Left lung (tissue), 10 donors: ENCODE data around the gene SYNE2. TPM values are rescaled to one million over a fixed set of nuclear protein-coding genes. Genes with fewer than 3 reads are reported as not detected.

Source experiments
- ATAC-seq: fragments of 200-7000 bp; cut with Tn5 transposase; one replicate; pipeline ENCODE4 v1.9.1; 2020; ENCODE audit warnings: moderate library complexity
- DNase-seq, 4 donors: peaks; one replicate each; pipeline ENCODE4 v3.0.0-alpha.2; 2013 to 2020
- H3K27ac ChIP-seq, 2 donors: fragments of 200-600 bp; sonication (generic) in 1 of 2; one replicate each; pipeline versions ENCODE4 v1.5.0 to v1.8.0; 2020 to 2021
- H3K27me3 ChIP-seq, 2 donors: fragments of 200-600 bp; sonication (generic) in 1 of 2; one replicate each; pipeline versions ENCODE4 v1.5.0 to v1.8.0; 2020 to 2021
- H3K36me3 ChIP-seq, 2 donors: fragments of 200-600 bp; sonication (generic) in 1 of 2; one replicate each; pipeline versions ENCODE4 v1.5.0 to v1.8.0; 2020 to 2021
- H3K4me1 ChIP-seq, 2 donors: fragments of 200-600 bp; one replicate each; pipeline ENCODE4 v1.8.0; 2021
- H3K4me3 ChIP-seq, 2 donors: fragments of 200-600 bp; sonication (generic) in 1 of 2; one replicate each; pipeline versions ENCODE4 v1.5.0 to v1.8.0; 2020 to 2021; ENCODE audit warnings: mild to moderate bottlenecking in 1 of 2
- H3K9me3 ChIP-seq, 2 donors: fragments of 200-600 bp; sonication (generic) in 1 of 2; one replicate each; pipeline versions ENCODE4 v1.5.0 to v1.8.0; 2020 to 2021
- CTCF ChIP-seq, 2 donors: fragments of 200-600 bp; sonication (generic) in 1 of 2; IDR thresholded peaks; one replicate each; pipeline versions ENCODE4 v1.5.0 to v1.8.0; 2021; ENCODE audit warnings: antibody characterized with exemption in 2 of 2
- intact Hi-C, 2 donors: fragments of 100-400 bp; cut with DNase I; formaldehyde crosslinking; loops; one replicate each; pipeline versions ENCODE4 v1.11.2 to v1.14.2; 2022
- polyA plus RNA-seq, 6 donors: library from polyadenylated mRNA; unstranded; fragments of 120-200 nt; gene quantifications; one replicate each; pipeline ENCODE4 v1.2.1, GENCODE V29; 2013; ENCODE audit not compliant: insufficient read length in 6 of 6
- total RNA-seq, 2 donors: library from RNA; stranded (reverse); fragmentation: NEBNext Ultra II Directional; extraction: Animal tissue kit (Norgen Biotek cat#: 25700); gene quantifications; one replicate each; pipeline ENCODE4 v1.2.1, GENCODE V29; 2021
- donor health status: DM: no; HTN: yes; CAD: no.
- donor health status: DM: no; HTN: no; CAD: no.

The SYNE2 gene
- total and polyA plus RNA-seq, 8 donors: 59.6 to 109 (median 88.5) TPM

- no peak overlapping the region for H3K27ac ChIP-seq
- no peaks in the 10 kb centered on the region for H3K4me1 ChIP-seq
- ATAC-seq (no peak), DNase-seq (no peak)
- TF ChIP-seq CTCF (IDR thresholded peaks at IDR 0.05): no peak
- peaks cover 0 to 54% of the 10 kb centered on the region in 2 donors for H3K36me3 ChIP-seq
- H3K27me3 ChIP-seq: no peaks in the 10 kb centered on the region
- no peaks in the 10 kb centered on the region for H3K9me3 ChIP-seq
- intact Hi-C loops: no loop called here
- no peak overlapping the region for H3K4me3 ChIP-seq
Observed at GRCh38 chr14:64080452-64080851, 227.6 kb downstream of the SYNE2 start.

GRCh38 chr14:64081174-64081746 lies 228.5 kb downstream of the SYNE2 start:
- TF ChIP-seq CTCF (IDR thresholded peaks at IDR 0.05): no peak
- Histone ChIP-seq H3K4me1 (no peaks in the 10 kb centered on the region), H3K27ac (no peak overlapping the region), H3K36me3 (peaks cover 0 to 54% of the 10 kb centered on the region in 2 donors), H3K9me3 (no peaks in the 10 kb centered on the region), H3K27me3 (no peaks in the 10 kb centered on the region), H3K4me3 (no peak overlapping the region)
- intact Hi-C loops: no loop called here
- DNase-seq: no peak
- no peak for ATAC-seq

GRCh38 chr14:64082837-64083236 lies 230.0 kb downstream of the SYNE2 start:
- Histone ChIP-seq H3K4me3 (no peak overlapping the region), H3K36me3 (peaks cover 0 to 54% of the 10 kb centered on the region in 2 donors), H3K27ac (no peak overlapping the region), H3K9me3 (no peaks in the 10 kb centered on the region), H3K27me3 (no peaks in the 10 kb centered on the region), H3K4me1 (no peaks in the 10 kb centered on the region)
- intact Hi-C loops: no loop called here
- DNase-seq (no peak), ATAC-seq (peak; percentile 50)
- TF ChIP-seq CTCF (IDR thresholded peaks at IDR 0.05): no peak

- H3K9me3 ChIP-seq: no peaks in the 10 kb centered on the region
- TF ChIP-seq CTCF (IDR thresholded peaks at IDR 0.05): no peak
- DNase-seq: no peak
- H3K27ac ChIP-seq: no peak overlapping the region
- intact Hi-C loops: no loop called here
- no peaks in the 10 kb centered on the region for H3K27me3 ChIP-seq
- H3K36me3 ChIP-seq: peaks cover 0 to 20% of the 10 kb centered on the region in 2 donors
- no peaks in the 10 kb centered on the region for H3K4me1 ChIP-seq
- ATAC-seq: no peak
- H3K4me3 ChIP-seq: no peak overlapping the region
Observed at GRCh38 chr14:64088647-64088964, 235.8 kb downstream of the SYNE2 start.

GRCh38 chr14:64089920-64090319 lies 237.1 kb downstream of the SYNE2 start:
- no peak overlapping the region for H3K27ac ChIP-seq
- no peaks in the 10 kb centered on the region for H3K9me3 ChIP-seq
- H3K4me3 ChIP-seq: no peak overlapping the region
- ATAC-seq (no peak), DNase-seq (no peak)
- no peak for TF ChIP-seq CTCF (IDR thresholded peaks at IDR 0.05)
- intact Hi-C loops: no loop called here
- H3K4me1 ChIP-seq: no peaks in the 10 kb centered on the region
- no peaks in the 10 kb centered on the region for H3K27me3 ChIP-seq
- peaks cover 0 to 13% of the 10 kb centered on the region in 2 donors for H3K36me3 ChIP-seq
